ENCODE measurements around the gene MTFR2.

MTFR2 gene

DNA sequence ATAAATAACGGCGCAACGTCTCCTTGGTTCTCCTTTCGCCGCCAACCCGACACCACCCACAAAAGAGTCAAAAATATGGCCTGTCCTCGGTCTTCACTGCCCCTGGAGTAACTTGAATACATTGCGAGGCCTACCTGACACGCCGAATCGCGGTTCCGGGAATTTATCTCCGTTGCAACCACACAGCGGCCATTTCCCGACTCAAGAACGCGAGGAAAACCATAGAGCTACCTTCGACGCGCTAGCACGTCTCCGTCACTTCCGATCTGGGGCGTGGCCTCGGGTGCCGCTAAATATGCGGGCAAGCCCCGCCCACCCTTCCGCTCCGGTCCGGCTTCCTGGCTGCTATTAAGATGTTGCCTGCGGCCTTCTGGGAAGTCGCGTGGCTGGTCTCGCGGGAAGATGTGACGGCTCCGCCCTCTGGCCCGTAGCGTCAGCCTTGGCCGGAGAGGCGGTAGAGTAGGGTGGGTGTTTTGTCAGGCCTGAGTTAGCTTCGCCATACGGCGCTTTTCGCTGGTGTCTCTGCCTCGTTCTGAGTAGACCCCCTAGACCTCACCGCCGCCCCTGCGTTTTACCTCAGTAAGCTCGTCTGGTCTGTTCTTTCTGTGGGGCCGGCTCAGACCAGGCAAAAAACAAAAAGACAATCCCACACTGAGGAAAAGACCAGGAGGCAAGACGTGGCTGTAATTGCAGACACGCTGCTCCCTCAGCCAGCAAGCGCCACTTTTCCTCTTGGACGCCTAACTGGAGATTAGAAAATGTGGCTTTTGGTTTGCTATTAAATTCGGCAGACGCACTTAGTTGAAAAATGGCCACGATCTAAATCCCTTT lies 39.7 kb upstream of the MTFR2 start, which contains the start of gene BCLAF1 (continued):
- TF ChIP-seq, protein P1, sequence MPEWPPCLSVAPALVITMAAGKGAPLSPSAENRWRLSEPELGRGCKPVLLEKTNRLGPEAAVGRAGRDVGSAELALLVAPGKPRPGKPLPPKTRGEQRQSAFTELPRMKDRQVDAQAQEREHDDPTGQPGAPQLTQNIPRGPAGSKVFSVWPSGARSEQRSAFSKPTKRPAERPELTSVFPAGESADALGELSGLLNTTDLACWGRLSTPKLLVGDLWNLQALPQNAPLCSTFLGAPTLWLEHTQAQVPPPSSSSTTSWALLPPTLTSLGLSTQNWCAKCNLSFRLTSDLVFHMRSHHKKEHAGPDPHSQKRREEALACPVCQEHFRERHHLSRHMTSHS (tag by site-specific recombination; IDR thresholded peaks at IDR 0.05), result no peak
- TF ChIP-seq ZNF549 (tag by site-specific recombination; IDR thresholded peaks at IDR 0.05) (no peak), GLI4 (tag by site-specific recombination; IDR thresholded peaks at IDR 0.05) (0 out of 2 replicates have a peak, but pooled peaks have one; percentile 67), ZNF366 (tag by site-specific recombination; conservative IDR thresholded peaks at IDR 0.05) (no peak), ZNF221 (tag by site-specific recombination; IDR thresholded peaks at IDR 0.05; ENCODE audit: borderline replicate concordance) (no peak), HOXC10 (CRISPR knock-in tag; IDR thresholded peaks at IDR 0.05) (no peak), ZNF76 (tag by site-specific recombination; IDR thresholded peaks at IDR 0.05; ENCODE audit: borderline replicate concordance, low read depth) (peak; percentile 89), ZNF664 (tag by site-specific recombination; IDR thresholded peaks at IDR 0.05) (peak; percentile 7; the same call in 1 of the 2 replicates), ZBTB6 (tag by site-specific recombination; IDR thresholded peaks at IDR 0.05) (no peak; the same call in 1 of the 2 replicates), ZEB2 (tag by site-specific recombination; IDR thresholded peaks at IDR 0.05) (peak; percentile 94), GLIS1 (tag by site-specific recombination; IDR thresholded peaks at IDR 0.05) (no peak)
- TF ChIP-seq, protein P2, sequence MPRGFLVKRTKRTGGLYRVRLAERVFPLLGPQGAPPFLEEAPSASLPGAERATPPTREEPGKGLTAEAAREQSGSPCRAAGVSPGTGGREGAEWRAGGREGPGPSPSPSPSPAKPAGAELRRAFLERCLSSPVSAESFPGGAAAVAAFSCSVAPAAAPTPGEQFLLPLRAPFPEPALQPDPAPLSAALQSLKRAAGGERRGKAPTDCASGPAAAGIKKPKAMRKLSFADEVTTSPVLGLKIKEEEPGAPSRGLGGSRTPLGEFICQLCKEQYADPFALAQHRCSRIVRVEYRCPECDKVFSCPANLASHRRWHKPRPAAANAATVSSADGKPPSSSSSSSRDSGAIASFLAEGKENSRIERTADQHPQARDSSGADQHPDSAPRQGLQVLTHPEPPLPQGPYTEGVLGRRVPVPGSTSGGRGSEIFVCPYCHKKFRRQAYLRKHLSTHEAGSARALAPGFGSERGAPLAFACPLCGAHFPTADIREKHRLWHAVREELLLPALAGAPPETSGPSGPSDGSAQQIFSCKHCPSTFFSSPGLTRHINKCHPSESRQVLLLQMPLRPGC (tag by site-specific recombination; IDR thresholded peaks at IDR 0.05), result peak; percentile 19; the same call in 1 of the 2 replicates
- TF ChIP-seq, protein P3, sequence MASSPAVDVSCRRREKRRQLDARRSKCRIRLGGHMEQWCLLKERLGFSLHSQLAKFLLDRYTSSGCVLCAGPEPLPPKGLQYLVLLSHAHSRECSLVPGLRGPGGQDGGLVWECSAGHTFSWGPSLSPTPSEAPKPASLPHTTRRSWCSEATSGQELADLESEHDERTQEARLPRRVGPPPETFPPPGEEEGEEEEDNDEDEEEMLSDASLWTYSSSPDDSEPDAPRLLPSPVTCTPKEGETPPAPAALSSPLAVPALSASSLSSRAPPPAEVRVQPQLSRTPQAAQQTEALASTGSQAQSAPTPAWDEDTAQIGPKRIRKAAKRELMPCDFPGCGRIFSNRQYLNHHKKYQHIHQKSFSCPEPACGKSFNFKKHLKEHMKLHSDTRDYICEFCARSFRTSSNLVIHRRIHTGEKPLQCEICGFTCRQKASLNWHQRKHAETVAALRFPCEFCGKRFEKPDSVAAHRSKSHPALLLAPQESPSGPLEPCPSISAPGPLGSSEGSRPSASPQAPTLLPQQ (tag by site-specific recombination; IDR thresholded peaks at IDR 0.05), result peak; percentile 20

GRCh38 chr6:136289327-136289578 lies 39.1 kb upstream of the MTFR2 start:
- ChIA-PET CTCF (interaction anchor here (0.6 to 1.7 kb wide), 7 partner anchors 9 to 1662 kb away, joined by 3 to 15 read pairs (median 4); partner anchors contain the start of gene MAP3K5), POLR2A (interaction anchor here (0.8 to 4.0 kb wide), 29 partner anchors 8 to 1235 kb away, joined by 3 to 80 read pairs (median 7); partner anchors contain the start of genes AHI1, HBS1L, IL20RA and MAP3K5)
- Histone ChIP-seq H3K9me3 (ENCODE audit: control insufficient read depth, insufficient read depth, low read depth, low read length) (no peaks in the 10 kb centered on the region), H3K27ac (ENCODE audit: extremely low read depth, low read depth, low read length) (peak overlapping the region; percentile 95), H3K36me3 (ENCODE audit: control insufficient read depth in 2 of 2, insufficient read depth in 1 of 2, low read length in 2 of 2) (no peaks in the 10 kb centered on the region), H3K4me3 (ENCODE audit: low read depth, low read length) (peak overlapping the region; percentile 79), H3K4me1 (ENCODE audit: control insufficient read depth, insufficient read depth, low read length) (peaks cover 18% of the 10 kb centered on the region)
- TF ChIP-seq ZNF501 (tag by site-specific recombination; IDR thresholded peaks at IDR 0.05) (peak; percentile 8; the same call in 1 of the 2 replicates), CTCF (tag by site-specific recombination; IDR thresholded peaks at IDR 0.05) (peak; percentile 74; the same call in 1 of the 2 replicates), ZBTB26 (tag by site-specific recombination; optimal IDR thresholded peaks at IDR 0.05) (peak; percentile 100), ZNF654 (tag by site-specific recombination; IDR thresholded peaks at IDR 0.05; ENCODE audit: low read depth) (0 out of 2 replicates have a peak, but pooled peaks have one; percentile 3), ZNF366 (tag by site-specific recombination; conservative IDR thresholded peaks at IDR 0.05) (no peak), ZNF561 (tag by site-specific recombination; IDR thresholded peaks at IDR 0.05; ENCODE audit: borderline replicate concordance) (0 out of 2 replicates have a peak, but pooled peaks have one; percentile 8), ZNF76 (tag by site-specific recombination; IDR thresholded peaks at IDR 0.05; ENCODE audit: borderline replicate concordance, low read depth) (no peak), GLIS2 (tag by site-specific recombination; IDR thresholded peaks at IDR 0.05) (no peak)
- TF ChIP-seq, protein P4, sequence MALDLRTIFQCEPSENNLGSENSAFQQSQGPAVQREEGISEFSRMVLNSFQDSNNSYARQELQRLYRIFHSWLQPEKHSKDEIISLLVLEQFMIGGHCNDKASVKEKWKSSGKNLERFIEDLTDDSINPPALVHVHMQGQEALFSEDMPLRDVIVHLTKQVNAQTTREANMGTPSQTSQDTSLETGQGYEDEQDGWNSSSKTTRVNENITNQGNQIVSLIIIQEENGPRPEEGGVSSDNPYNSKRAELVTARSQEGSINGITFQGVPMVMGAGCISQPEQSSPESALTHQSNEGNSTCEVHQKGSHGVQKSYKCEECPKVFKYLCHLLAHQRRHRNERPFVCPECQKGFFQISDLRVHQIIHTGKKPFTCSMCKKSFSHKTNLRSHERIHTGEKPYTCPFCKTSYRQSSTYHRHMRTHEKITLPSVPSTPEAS (tag by site-specific recombination; IDR thresholded peaks at IDR 0.05), result 0 out of 2 replicates have a peak, but pooled peaks have one; percentile 6
- TF ChIP-seq, protein P5, sequence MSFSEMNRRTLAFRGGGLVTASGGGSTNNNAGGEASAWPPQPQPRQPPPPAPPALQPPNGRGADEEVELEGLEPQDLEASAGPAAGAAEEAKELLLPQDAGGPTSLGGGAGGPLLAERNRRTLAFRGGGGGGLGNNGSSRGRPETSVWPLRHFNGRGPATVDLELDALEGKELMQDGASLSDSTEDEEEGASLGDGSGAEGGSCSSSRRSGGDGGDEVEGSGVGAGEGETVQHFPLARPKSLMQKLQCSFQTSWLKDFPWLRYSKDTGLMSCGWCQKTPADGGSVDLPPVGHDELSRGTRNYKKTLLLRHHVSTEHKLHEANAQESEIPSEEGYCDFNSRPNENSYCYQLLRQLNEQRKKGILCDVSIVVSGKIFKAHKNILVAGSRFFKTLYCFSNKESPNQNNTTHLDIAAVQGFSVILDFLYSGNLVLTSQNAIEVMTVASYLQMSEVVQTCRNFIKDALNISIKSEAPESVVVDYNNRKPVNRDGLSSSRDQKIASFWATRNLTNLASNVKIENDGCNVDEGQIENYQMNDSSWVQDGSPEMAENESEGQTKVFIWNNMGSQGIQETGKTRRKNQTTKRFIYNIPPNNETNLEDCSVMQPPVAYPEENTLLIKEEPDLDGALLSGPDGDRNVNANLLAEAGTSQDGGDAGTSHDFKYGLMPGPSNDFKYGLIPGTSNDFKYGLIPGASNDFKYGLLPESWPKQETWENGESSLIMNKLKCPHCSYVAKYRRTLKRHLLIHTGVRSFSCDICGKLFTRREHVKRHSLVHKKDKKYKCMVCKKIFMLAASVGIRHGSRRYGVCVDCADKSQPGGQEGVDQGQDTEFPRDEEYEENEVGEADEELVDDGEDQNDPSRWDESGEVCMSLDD (tag by site-specific recombination; IDR thresholded peaks at IDR 0.05), result no peak
